Measurements from ENCODE around the gene DMRTB1. TPM values are rescaled to one million over a fixed set of nuclear protein-coding genes. Genes with fewer than 3 reads are reported as not detected.

The DMRTB1 gene
- total and polyA plus RNA-seq, 2 of the 8 experiments (the other 6 are each of a cell fraction or from before 2014, with no cell fraction given) = 0.06 to 0.35 TPM

GRCh38 chr1:53449693-53450092 lies 9.5 kb upstream of the DMRTB1 start:
- H3K4me3 ChIP-seq (ENCODE audit: extremely low read depth in 1 of 4, insufficient read depth in 2 of 4, low read depth in 3 of 4, low read length in 4 of 4) = no peak overlapping the region; a peak in 1 of 8 replicates
- TF ChIP-seq TAF7 (optimal IDR thresholded peaks at IDR 0.05; ENCODE audit: borderline replicate concordance, low read depth, low read length) (no peak), CBX5 (IDR thresholded peaks at IDR 0.05; ENCODE audit: low read depth, low read length) (no peak), RNF2 (IDR thresholded peaks at IDR 0.05; ENCODE audit: borderline replicate concordance, low read depth, low read length, missing control alignments, poor library complexity, severe bottlenecking) (no peak), JUN (IDR thresholded peaks at IDR 0.05; ENCODE audit: low read depth, low read length) (no peak), SAP30 (IDR thresholded peaks at IDR 0.05; ENCODE audit: insufficient read depth, insufficient replicate concordance, low read length) (no peak), USF2 (IDR thresholded peaks at IDR 0.05; ENCODE audit: low read length) (no peak), SIX5 (IDR thresholded peaks at IDR 0.05; ENCODE audit: low read depth, low read length) (no peak), CHD2 (IDR thresholded peaks at IDR 0.05; ENCODE audit: low read length) (no peak), SUZ12 (IDR thresholded peaks at IDR 0.05; ENCODE audit: low read length) (no peak), BRCA1 (IDR thresholded peaks at IDR 0.05; ENCODE audit: low read depth, low read length) (no peak), PHF8 (conservative IDR thresholded peaks at IDR 0.05; ENCODE audit: low read depth, low read length) (no peak)

More at GRCh38 chr1:53449693-53450092, 9.5 kb upstream of the DMRTB1 start:
- Histone ChIP-seq H2BK120ac (replicated peaks; ENCODE audit: low read depth, low read length) (peak overlapping the region; percentile 63), H3K23me2 (ENCODE audit: low read depth, low read length) (no peaks in the 10 kb centered on the region), H3K9me3 (ENCODE audit: insufficient read depth in 2 of 2, low read depth in 1 of 2, low read length in 1 of 2) (peaks cover 4 to 7% of the 10 kb centered on the region in 2 experiments; a peak in 2 of 4 replicates), H4K5ac (ENCODE audit: insufficient read length, low read depth, low read length) (peak overlapping the region; percentile 46), H3K4me1 (replicated peaks in 1 of 4; ENCODE audit: control insufficient read depth in 3 of 4, insufficient read depth in 4 of 4, low read length in 3 of 4) (peaks cover 3 to 24% (median 19%) of the 10 kb centered on the region in 4 experiments), H2AK5ac (ENCODE audit: low read depth, low read length) (peak overlapping the region; percentile 83), H3K23ac (ENCODE audit: insufficient read length) (no peak overlapping the region), H3K79me2 (ENCODE audit: control insufficient read depth in 1 of 2, insufficient read depth in 2 of 2, low read length in 2 of 2) (no peaks in the 10 kb centered on the region), H3K27me3 (replicated peaks in 1 of 4; ENCODE audit: control insufficient read depth in 3 of 4, extremely low read depth in 1 of 4, insufficient read depth in 3 of 4, low read length in 3 of 4) (no peaks in the 10 kb centered on the region; a peak in 1 of 7 replicates), H3K4ac (replicated peaks; ENCODE audit: insufficient read length, low read depth, low read length) (peak overlapping the region; percentile 92), H4K91ac (replicated peaks; ENCODE audit: insufficient read length, low read length) (peak overlapping the region; percentile 99), H2BK20ac (ENCODE audit: low read length) (peak overlapping the region; percentile 97; the same call in 1 of the 2 replicates), H3K18ac (ENCODE audit: extremely low read depth, low read length) (peak overlapping the region; percentile 86), H2AFZ (ENCODE audit: low read length) (no peak overlapping the region), H3K56ac (replicated peaks; ENCODE audit: insufficient read length, low read depth, low read length) (peak overlapping the region; percentile 57), H2BK12ac (ENCODE audit: low read depth, low read length) (peak overlapping the region; percentile 92), H3K14ac (ENCODE audit: insufficient read length) (peak overlapping the region; percentile 79), H3K36me3 (ENCODE audit: control insufficient read depth in 2 of 4, insufficient read depth in 4 of 4, low read length in 3 of 4) (no peaks in the 10 kb centered on the region), H2BK15ac (ENCODE audit: low read length) (peak overlapping the region; percentile 84; the same call in 1 of the 2 replicates), H3K4me2 (ENCODE audit: insufficient read depth in 1 of 2, low read depth in 2 of 2, low read length in 2 of 2) (peak overlapping the region; percentile 9 to 59; a peak in 2 of 4 replicates), H4K20me1 (replicated peaks in 1 of 2; ENCODE audit: control insufficient read depth in 1 of 2, insufficient read depth in 2 of 2, low read length in 2 of 2) (no peaks in the 10 kb centered on the region), H3K27ac (ENCODE audit: low read depth, low read length) (0 out of 2 replicates have a peak overlapping the region, but pooled peaks have one; percentile 31), H2BK5ac (ENCODE audit: low read depth, low read length) (peak overlapping the region; percentile 98; the same call in 1 of the 2 replicates), H3K9ac (replicated peaks in 1 of 4; ENCODE audit: extremely low read depth in 1 of 4, low read depth in 3 of 4, low read length in 3 of 4) (peak overlapping the region in 1 of 4 experiments; percentile 34; a peak in 1 of 7 replicates), H3K79me1 (ENCODE audit: low read depth, low read length) (no peaks in the 10 kb centered on the region), H4K8ac (ENCODE audit: extremely low read depth, insufficient read depth, low read length) (no peak overlapping the region)
- 26% methylated on average over 8 of the region's 8 CpGs; no CpG with 5 or more reads in 1 of the 2 experiments for WGBS, 2 experiments (ENCODE audit: extremely low coverage in 1 of 2, insufficient coverage in 1 of 2, insufficient read length in 1 of 2, insufficient replicate concordance in 2 of 2, low coverage in 1 of 2, low lambda C conversion rate in 2 of 2, missing lambda C conversion rate in 1 of 2)
- FAIRE-seq (no peak), DNase-seq (ENCODE audit: low read depth in 1 of 2, low spot score in 2 of 2) (no peak)
- ChIA-PET POLR2A (ENCODE audit: partially characterized antibody) (interaction anchor here (0.7 to 2.9 kb wide), 6 partner anchors 9 to 137 kb away, joined by 3 to 34 read pairs (median 3); partner anchors contain the start of gene DMRTB1), CTCF (ENCODE audit: partially characterized antibody) (interaction anchor here (0.6 to 14.1 kb wide), 19 partner anchors 9 to 404 kb away, joined by 3 to 248 read pairs (median 4); partner anchors contain the start of gene DMRTB1)
